Panc1 (cell line): ENCODE data around the gene GPC6.

Experiments used
- POLR2AphosphoS5 ChIP-seq: IDR thresholded peaks from 2 replicates; pipeline ENCODE4 v1.6.1; 2012; ENCODE audit warnings: mild to moderate bottlenecking, low read depth, low read length, moderate library complexity
- TF ChIP-seq, protein P1 (sequence below): fragments of 450-650 bp; IDR thresholded peaks from 2 replicates; pipeline ENCODE4 v1.5.1; 2017; ENCODE audit warnings: mild to moderate bottlenecking

DNA sequence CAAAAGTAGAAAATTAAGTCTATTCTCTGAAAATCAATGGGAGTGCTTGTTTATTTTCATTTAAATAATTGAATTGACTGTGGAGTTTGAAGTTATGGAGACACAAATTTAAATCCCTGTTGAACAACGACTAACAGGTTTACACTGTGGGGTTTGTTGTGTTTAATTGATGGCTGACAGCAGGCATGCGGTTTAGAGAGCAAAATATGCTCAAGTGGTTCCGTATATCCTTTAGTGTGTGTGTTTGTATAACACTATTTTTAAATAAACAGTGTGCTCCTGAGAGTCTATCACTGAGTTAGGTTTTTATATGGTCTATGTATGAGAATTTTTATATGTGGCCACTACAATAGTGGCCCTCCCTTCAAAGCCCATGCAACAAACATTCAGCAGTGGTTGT is 332.0 kb downstream of the GPC6 start:
- TF ChIP-seq, protein P1, sequence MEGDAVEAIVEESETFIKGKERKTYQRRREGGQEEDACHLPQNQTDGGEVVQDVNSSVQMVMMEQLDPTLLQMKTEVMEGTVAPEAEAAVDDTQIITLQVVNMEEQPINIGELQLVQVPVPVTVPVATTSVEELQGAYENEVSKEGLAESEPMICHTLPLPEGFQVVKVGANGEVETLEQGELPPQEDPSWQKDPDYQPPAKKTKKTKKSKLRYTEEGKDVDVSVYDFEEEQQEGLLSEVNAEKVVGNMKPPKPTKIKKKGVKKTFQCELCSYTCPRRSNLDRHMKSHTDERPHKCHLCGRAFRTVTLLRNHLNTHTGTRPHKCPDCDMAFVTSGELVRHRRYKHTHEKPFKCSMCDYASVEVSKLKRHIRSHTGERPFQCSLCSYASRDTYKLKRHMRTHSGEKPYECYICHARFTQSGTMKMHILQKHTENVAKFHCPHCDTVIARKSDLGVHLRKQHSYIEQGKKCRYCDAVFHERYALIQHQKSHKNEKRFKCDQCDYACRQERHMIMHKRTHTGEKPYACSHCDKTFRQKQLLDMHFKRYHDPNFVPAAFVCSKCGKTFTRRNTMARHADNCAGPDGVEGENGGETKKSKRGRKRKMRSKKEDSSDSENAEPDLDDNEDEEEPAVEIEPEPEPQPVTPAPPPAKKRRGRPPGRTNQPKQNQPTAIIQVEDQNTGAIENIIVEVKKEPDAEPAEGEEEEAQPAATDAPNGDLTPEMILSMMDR, result no peak
- no peak for TF ChIP-seq POLR2AphosphoS5
